NCI-H1436 treated with DMSO at 0.1 percent for 48 hours (cell line): ENCODE results near the gene AKAP12.
"Not testable (repeated sequence)": the region's sequence is repeated elsewhere in the genome, so short reads cannot be mapped to it uniquely, and the experiment has no call there.

Source experiments
- DNase-seq: peaks from one replicate; lab custom pipeline; 2025; lab: John Stamatoyannopoulos, UW

The AKAP12 gene

DNA sequence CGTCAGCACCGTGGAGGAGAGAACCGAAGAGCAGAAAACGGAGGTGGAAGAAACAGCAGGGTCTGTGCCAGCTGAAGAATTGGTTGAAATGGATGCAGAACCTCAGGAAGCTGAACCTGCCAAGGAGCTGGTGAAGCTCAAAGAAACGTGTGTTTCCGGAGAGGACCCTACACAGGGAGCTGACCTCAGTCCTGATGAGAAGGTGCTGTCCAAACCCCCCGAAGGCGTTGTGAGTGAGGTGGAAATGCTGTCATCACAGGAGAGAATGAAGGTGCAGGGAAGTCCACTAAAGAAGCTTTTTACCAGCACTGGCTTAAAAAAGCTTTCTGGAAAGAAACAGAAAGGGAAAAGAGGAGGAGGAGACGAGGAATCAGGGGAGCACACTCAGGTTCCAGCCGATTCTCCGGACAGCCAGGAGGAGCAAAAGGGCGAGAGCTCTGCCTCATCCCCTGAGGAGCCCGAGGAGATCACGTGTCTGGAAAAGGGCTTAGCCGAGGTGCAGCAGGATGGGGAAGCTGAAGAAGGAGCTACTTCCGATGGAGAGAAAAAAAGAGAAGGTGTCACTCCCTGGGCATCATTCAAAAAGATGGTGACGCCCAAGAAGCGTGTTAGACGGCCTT lies 110.0 kb downstream of the AKAP12 start:
- no peak for DNase-seq

DNA sequence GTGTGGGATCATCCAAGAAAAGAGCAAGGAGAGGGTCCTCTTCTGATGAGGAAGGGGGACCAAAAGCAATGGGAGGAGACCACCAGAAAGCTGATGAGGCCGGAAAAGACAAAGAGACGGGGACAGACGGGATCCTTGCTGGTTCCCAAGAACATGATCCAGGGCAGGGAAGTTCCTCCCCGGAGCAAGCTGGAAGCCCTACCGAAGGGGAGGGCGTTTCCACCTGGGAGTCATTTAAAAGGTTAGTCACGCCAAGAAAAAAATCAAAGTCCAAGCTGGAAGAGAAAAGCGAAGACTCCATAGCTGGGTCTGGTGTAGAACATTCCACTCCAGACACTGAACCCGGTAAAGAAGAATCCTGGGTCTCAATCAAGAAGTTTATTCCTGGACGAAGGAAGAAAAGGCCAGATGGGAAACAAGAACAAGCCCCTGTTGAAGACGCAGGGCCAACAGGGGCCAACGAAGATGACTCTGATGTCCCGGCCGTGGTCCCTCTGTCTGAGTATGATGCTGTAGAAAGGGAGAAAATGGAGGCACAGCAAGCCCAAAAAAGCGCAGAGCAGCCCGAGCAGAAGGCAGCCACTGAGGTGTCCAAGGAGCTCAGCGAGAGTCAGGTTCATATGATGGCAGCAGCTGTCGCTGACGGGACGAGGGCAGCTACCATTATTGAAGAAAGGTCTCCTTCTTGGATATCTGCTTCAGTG lies 110.8 kb downstream of the AKAP12 start:
- DNase-seq = no peak

DNA sequence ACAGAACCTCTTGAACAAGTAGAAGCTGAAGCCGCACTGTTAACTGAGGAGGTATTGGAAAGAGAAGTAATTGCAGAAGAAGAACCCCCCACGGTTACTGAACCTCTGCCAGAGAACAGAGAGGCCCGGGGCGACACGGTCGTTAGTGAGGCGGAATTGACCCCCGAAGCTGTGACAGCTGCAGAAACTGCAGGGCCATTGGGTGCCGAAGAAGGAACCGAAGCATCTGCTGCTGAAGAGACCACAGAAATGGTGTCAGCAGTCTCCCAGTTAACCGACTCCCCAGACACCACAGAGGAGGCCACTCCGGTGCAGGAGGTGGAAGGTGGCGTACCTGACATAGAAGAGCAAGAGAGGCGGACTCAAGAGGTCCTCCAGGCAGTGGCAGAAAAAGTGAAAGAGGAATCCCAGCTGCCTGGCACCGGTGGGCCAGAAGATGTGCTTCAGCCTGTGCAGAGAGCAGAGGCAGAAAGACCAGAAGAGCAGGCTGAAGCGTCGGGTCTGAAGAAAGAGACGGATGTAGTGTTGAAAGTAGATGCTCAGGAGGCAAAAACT lies 111.5 kb downstream of the AKAP12 start:
- DNase-seq = no peak

DNA sequence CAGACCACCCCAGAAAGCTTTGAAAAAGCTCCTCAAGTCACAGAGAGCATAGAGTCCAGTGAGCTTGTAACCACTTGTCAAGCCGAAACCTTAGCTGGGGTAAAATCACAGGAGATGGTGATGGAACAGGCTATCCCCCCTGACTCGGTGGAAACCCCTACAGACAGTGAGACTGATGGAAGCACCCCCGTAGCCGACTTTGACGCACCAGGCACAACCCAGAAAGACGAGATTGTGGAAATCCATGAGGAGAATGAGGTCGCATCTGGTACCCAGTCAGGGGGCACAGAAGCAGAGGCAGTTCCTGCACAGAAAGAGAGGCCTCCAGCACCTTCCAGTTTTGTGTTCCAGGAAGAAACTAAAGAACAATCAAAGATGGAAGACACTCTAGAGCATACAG lies 112.0 kb downstream of the AKAP12 start:
- no peak for DNase-seq

DNA sequence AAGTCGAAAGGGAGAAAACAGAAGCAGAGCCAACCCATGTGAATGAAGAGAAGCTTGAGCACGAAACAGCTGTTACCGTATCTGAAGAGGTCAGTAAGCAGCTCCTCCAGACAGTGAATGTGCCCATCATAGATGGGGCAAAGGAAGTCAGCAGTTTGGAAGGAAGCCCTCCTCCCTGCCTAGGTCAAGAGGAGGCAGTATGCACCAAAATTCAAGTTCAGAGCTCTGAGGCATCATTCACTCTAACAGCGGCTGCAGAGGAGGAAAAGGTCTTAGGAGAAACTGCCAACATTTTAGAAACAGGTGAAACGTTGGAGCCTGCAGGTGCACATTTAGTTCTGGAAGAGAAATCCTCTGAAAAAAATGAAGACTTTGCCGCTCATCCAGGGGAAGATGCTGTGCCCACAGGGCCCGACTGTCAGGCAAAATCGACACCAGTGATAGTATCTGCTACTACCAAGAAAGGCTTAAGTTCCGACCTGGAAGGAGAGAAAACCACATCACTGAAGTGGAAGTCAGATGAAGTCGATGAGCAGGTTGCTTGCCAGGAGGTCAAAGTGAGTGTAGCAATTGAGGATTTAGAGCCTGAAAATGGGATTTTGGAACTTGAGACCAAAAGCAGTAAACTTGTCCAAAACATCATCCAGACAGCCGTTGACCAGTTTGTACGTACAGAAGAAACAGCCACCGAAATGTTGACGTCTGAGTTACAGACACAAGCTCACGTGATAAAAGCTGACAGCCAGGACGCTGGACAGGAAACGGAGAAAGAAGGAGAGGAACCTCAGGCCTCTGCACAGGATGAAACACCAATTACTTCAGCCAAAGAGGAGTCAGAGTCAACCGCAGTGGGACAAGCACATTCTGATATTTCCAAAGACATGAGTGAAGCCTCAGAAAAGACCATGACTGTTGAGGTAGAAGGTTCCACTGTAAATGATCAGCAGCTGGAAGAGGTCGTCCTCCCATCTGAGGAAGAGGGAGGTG lies 112.9 kb downstream of the AKAP12 start:
- no peak for DNase-seq

DNA sequence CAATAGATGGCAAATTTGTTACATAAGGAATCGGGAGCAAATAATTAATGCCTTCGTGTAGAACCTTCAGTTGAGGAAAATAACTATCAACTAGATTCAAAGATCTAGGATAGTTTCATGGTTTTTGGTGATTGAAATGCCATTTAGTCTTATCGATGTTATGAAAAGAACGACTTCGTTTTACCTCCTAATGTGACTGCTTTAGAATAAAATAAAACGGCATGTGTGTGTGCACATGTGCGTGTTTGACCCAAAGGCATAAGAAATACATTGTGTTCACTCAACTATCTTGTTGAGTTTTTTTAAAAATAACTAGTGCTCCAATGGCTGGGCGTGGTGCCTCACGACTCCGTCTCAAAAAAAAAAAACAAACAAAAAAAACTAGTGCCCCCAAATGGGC lies 114.0 kb downstream of the AKAP12 start:
- no peak for DNase-seq

DNA sequence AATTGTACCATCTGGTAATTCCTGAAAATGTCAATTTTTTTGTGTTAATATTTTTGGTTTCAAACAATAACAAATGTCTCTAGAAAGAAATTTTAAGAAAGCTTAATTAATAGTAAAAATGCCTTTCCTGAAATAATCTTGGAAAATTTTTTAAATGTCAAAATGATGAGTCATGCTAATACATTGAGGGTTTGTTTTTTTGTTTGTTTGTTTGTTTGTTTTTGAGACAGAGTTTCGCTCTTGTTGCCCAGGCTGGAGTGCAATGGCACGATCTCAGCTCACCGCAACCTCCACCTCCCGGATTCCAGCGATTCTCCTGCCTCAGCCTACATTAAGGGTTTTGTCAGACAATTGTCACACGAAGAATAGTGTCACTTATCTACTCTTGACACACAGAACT lies 117.2 kb downstream of the AKAP12 start:
- DNase-seq = not testable (repeated sequence)

DNA sequence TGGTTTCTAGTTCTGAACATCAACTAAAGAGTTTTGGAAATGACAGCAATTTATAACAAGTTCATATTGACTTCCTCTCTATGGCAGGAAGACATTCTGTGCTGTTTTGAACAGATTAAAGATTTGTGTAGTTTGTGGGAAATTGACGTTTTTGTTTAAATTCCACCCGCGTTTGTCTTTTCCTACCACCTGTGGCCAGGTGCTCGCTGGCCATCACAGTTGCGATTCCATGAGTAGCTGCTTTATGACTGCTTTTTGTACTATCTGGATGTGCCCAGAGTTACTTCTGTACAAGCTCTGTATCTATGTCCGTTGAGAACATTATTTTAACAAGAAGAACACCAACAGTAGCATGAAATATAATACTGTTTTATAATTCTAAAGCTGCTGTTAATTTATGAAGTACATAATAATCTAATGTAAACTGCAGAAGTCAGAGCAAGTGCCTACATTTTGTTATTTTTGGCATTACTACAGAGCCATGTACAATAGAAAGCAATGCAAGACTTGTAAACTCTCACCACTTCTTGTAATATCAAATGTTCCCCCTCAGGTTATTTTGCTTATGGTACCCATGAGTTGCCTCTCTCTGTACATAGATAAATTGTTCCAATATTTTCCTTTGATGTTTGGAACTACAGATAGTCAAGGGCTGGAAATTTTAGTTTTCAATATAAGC lies 118.1 kb downstream of the AKAP12 start:
- DNase-seq = no peak

DNA sequence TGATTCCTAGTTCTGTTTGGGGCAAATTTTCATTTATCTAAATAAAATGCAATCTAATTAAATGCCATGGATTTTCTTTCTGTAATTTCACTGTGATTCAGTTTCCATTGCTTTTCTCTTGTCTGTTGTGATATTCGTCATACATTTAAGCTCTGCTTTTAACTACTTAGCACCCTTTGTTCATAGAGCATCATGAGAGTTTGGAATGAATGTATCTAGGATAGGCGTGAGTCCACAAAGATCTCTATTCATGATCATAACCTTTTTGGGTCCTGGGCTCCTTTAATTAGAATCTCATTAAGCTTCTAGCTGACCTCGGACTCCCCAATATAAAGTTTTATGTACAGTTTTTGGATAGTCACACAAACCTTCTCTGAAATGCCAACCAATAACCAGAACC lies 118.7 kb downstream of the AKAP12 start:
- DNase-seq = no peak

DNA sequence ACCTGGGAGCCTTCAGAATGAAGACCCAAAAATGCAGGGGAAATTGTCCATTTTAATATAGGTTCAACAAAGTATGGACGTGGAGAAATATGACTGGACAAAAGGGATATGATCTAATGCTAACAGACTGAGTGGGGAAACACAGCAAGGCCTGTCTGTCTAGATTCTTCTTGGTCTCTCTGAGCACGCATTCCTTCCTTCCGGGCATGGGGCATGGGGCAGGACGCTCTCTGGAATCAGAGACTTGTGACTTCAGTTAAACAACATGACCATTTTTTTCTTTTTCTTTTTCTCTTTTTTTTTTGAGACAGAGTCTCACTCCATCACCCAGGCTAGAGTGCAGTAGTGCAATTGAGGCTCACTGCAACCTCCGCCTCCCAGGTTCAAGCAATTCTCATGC lies 119.7 kb downstream of the AKAP12 start:
- DNase-seq = no peak

DNA sequence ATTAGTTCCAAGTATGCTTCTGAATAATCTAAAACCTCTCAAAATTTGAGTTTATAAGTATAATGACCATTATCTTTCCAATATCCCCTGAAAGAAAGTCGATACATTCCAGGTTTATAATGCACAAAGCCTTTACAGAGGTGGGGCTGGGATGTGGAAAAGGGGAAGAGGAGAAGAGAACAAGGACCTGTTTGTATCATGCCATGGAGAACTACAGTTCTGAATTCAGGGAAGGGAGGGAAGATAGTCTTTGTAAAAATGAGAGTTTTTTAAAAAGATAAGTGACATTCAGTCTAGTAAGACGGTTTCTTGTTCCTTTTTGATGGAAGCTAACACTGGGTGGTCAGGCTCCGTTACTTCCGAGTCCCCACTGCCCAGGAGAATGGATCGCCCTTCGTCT lies 125.5 kb downstream of the AKAP12 start:
- no peak for DNase-seq

DNA sequence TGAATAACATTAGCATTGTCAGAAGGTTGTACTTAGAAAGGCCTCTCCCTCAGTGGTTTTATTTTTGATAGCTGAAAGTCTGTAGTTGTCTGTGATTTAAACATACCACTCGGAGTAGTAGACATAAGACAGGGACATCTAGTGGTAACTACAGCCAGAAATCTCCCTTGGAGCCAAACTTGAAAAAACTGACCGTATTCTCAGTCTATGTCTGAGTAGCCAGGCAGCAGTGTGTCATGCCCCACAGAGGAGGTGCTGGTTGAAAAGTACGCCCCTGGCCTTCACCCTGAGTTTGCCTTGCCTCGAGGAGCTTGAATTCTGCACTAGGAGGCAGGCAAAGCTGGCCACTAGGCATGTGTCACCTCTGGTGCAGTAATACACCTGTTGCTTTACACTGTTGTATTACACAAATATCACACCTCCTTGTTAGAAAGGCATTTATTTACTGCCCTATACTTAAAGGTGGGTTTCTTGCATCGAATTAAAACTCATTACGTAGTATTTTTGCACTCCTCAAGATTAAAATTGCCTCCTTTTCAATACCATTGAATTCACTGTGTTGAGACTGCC lies 130.8 kb downstream of the AKAP12 start:
- DNase-seq = no peak

DNA sequence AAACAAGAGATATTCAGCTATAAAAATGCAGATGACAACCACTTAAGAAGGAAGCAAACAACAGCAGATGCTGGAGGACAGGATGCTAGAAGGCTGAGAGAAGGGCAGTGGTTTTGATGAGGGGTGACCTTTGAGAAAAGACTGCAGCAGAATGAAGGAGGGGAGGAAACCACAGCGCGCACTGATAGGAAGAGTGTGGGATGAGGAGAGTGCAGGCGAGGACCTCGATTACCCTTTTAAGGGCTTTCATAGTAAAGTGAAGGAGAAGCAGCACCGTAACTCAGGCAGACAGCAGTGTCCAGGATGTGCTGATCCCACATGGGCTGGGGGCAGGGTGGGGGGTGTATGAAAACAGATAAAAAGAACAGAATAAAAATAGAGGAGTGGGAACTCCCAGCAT lies 132.4 kb downstream of the AKAP12 start:
- DNase-seq = no peak

DNA sequence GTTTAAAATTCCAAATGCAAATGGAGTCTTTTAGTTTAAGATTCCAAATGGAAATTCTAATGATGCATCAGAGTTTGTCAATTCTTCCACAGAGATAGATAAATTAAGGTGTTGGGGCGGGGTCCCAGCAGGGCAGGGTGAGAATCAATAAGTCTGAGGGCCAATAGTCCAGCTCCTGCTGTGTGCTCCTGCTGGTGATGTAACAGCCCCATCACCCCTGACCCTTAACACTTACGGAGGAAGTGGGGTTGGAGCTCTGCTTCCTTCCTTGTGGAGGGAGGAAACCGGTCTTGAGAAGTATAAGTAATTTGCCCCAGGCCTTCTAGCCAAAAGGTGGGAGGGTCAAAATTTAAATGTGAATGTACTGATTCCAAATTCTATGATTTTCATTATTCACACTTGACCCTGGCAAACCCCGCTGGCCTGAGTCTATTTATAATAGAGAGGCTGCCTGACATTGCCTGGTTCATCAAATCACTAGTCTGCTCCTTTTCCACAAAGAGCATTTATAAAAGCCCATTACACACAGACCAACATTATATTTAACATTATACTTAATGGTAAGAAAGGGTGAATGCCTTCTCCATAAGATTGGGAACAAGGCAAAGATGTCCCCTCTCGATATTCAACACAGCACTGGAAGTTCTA lies 134.4 kb downstream of the AKAP12 start:
- no peak for DNase-seq

DNA sequence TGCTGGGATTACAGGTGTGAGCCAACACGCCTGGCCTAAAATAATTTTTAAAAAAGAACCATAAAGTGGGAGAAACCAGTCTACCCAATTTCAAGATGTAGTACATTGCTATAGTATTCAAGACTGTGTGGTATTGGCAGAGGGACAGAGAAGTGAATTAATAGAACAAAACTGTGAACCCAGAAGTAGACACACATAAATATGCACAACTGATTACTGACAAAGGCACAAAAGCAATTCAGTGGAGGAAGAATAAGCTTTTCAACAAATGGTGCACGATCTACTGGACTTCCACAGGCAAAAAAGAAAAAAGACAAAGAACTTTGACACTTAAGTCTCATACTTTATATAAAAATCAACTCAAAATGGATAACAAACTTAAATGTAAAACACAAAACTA lies 136.1 kb downstream of the AKAP12 start:
- DNase-seq = no peak

DNA sequence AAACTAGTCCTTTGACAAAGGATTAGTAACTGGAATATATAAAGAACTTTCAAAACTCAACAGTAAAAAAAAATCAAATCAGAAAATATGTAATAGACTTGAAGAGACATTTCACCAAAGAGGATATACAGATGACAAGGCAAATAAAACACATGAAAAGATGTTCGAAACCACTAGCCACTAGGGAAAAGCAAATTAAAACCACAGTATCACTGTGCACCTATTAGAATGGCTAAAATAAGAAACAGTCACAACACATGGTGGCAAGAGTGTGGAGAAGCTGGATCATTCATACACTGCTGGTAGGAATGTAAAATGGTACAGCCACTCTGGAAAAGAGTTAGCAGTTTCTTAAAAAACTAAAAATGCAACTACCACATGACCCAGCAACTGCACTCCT lies 136.7 kb downstream of the AKAP12 start:
- DNase-seq = no peak

DNA sequence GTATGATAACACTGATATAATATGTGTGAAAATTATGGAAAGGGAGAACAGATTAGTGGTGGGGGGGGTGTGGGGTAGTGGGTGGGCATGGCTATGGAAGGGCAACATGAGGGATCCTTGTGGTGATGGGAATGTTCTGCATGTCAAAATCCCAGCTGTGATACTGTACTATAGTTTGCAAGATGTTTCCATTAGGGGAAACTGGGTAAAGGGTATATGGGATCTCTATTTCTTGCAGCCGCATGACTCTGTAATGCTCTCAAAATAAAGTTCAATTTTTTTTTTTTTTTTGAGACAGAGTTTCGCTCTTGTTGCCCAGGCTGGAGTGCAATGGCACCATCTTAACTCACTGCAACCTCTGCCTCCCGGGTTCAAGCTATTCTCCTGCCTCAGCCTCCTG lies 137.3 kb downstream of the AKAP12 start:
- DNase-seq = no peak

DNA sequence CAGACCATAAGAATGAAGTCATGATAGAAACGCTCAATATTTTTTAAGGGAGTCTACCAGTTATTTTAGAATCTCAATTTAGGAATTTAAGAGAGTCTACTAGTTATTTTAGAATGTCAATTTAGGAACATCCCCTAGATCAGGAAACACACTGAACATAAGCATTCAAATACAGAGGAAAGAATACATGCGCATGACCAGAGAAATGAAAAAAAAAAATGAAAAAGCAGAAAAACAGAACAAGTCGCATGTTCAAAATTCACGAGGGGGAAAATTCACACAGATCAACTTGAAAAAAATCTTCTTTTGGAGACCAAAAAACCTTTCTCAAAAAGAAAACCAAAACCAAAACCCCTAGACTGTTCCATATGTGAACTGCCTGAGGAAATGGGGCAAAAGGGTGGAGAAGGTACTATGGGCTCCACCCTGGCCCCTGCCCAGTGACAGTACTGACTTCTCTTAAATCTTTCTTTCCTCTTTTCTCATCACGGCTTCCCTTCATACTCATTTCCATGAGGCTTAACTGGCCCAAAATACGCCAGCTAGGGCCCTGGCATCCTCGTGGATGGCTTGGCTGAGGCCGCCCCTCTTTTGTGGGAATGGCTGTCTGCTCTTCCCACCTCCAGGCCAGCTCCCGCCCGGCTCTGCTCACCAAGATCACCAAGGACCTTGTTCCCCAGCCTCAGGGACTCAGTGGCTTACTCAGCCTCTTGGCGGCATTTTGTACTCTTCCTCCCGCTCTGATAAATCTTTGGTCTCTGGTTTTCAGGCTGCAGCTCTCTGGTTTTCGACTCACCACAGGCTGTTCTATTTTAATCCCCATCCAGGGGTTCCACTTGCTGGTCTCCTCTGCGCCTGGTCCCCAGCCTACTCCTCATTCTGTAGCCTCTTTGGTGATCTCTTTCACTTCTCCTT lies 140.4 kb downstream of the AKAP12 start:
- no peak for DNase-seq

DNA sequence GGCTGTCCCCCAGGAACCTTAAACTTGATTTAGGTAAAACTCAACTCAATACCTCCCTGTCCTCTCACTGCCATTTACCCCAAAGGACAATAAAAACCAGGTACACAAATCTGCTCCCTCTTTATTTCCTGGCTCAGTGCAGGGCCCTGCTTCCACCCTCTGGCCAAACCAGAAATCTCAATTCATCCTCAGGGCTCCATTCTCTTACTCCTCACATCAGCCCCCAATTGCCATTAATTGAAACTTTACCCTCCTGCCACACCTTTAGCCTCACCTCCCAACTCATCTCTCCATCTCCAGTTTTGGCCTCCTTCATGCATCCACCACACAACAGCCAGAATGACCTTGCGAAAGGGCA lies 141.1 kb downstream of the AKAP12 start:
- DNase-seq = no peak

DNA sequence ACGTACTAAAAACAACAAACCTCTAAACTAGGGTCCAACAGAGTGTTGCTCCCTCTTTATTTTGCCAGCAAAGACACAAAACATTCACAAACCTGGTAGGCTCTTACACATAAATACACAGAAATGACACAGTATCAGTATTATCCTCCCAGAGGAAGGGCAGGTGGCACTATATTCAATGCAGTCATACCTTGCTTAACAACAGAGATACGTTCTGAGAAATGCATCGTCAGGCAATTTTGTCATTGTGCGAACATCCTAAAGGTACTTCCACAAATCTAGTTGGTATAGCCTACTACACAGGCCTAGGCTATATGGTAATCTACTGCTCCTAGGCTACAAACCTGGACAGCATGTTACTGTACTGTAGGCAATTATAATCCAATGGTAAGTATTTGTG lies 142.0 kb downstream of the AKAP12 start:
- no peak for DNase-seq
